Epithelial cell of esophagus (primary cell): Measurements from ENCODE around the gene ORC1.

Experiments used
- DNase-seq: peaks from one replicate; pipeline ENCODE4 v3.0.0; 2010; ENCODE audit warnings: low read depth
- H3K4me3 ChIP-seq: 2 replicates; pipeline ENCODE4 v1.5.1; 2011; ENCODE audit warnings: mild to moderate bottlenecking, low read length, control low read depth
- CTCF ChIP-seq: IDR thresholded peaks from 2 replicates; pipeline ENCODE4 v1.5.1; 2011; ENCODE audit warnings: low read depth, mild to moderate bottlenecking, low read length, control low read depth, inconsistent platforms; ENCODE audit not compliant: insufficient read depth; ENCODE audit errors: missing control alignments

The ORC1 gene

GRCh38 chr1:52334906-52335528, 69.2 kb downstream of the ORC1 start:
- no peak for TF ChIP-seq CTCF
- no peak overlapping the region for H3K4me3 ChIP-seq
- no peak for DNase-seq

GRCh38 chr1:52332411-52332810, 71.8 kb downstream of the ORC1 start:
- TF ChIP-seq CTCF, result no peak
- DNase-seq, result peak; percentile 24
- no peak overlapping the region for H3K4me3 ChIP-seq

GRCh38 chr1:52328615-52329014, 75.6 kb downstream of the ORC1 start:
- no peak for TF ChIP-seq CTCF
- peak; percentile 10 for DNase-seq
- H3K4me3 ChIP-seq, result no peak overlapping the region

- no peak for TF ChIP-seq CTCF
- no peak for DNase-seq
- no peak overlapping the region for H3K4me3 ChIP-seq
Measured at GRCh38 chr1:52325786-52326185, 78.4 kb downstream of the ORC1 start.

- H3K4me3 ChIP-seq, result no peak overlapping the region
- TF ChIP-seq CTCF, result no peak
- peak; percentile 71 for DNase-seq
Measured at GRCh38 chr1:52323731-52324130, 80.5 kb downstream of the ORC1 start.
